Gastrocnemius medialis (tissue), 4 donors: ENCODE measurements around the gene PTK7. TPM values are rescaled to one million over a fixed set of nuclear protein-coding genes. Genes with fewer than 3 reads are reported as not detected.

Experiments used
- ATAC-seq, 2 donors: fragments of 150-250 bp; one replicate each; pipeline ENCODE4 v1.9.1; 2016
- DNase-seq, 2 donors: peaks; one replicate each; pipeline ENCODE4 v3.0.0-alpha.2; 2019
- H3K27ac ChIP-seq, 4 donors: fragments of 200-600 bp; sonication (generic); 1 replicate in 1 of 4; 2 replicates in 3 of 4; pipeline ENCODE4 v1.5.1; 2016 to 2018; ENCODE audit warnings: mild to moderate bottlenecking in 2 of 4, moderate library complexity in 1 of 4
- H3K27me3 ChIP-seq, 3 donors: fragments of 200-600 bp; sonication (generic) in 2 of 3; 1 replicate in 1 of 3; 2 replicates in 2 of 3; pipeline versions ENCODE4 v1.5.1 to v1.6.0; 2016 to 2019; ENCODE audit warnings: mild to moderate bottlenecking in 1 of 3, moderate library complexity in 1 of 3
- H3K36me3 ChIP-seq, 2 donors: fragments of 200-600 bp; sonication (generic) in 1 of 2; one replicate each; pipeline ENCODE4 v1.5.1; 2017 to 2018
- H3K4me1 ChIP-seq, 2 donors: fragments of 200-600 bp; sonication (generic) in 1 of 2; one replicate each; pipeline ENCODE4 v1.5.1; 2016 to 2017; ENCODE audit warnings: mild to moderate bottlenecking in 2 of 2
- H3K4me3 ChIP-seq, 4 donors: fragments of 200-600 bp; sonication (generic) in 3 of 4; 1 replicate in 1 of 4; 2 replicates in 3 of 4; pipeline ENCODE4 v1.5.1; 2016 to 2019; ENCODE audit warnings: mild to moderate bottlenecking in 2 of 4
- H3K9me3 ChIP-seq, 3 donors: fragments of 200-600 bp; sonication (generic) in 2 of 3; 1 replicate in 1 of 3; 2 replicates in 2 of 3; pipeline ENCODE4 v1.5.1; 2016 to 2019
- POLR2A ChIP-seq, 2 donors: fragments of 450-650 bp; IDR thresholded peaks; one replicate each; pipeline ENCODE4 v1.6.1; 2017; ENCODE audit warnings: antibody characterized with exemption in 2 of 2, mild to moderate bottlenecking in 2 of 2, moderate library complexity in 2 of 2
- in situ Hi-C, 4 donors: fragments of 200-750 bp; cut with MboI; loops; one replicate each; pipeline versions ENCODE4 v1.15.0 to v1.8.0; 2017; ENCODE audit warnings: low sequenced_read_pairs in 4 of 4
- intact Hi-C: fragments of 100-400 bp; cut with DNase I; formaldehyde crosslinking; loops from one replicate; pipeline ENCODE4 v1.15.1; 2023; ENCODE audit warnings: low total_unique reads
- total RNA-seq, 4 donors: library from RNA; depleted of rRNA; stranded (reverse); fragments of >200 nt; gene quantifications; one replicate each; pipeline versions ENCODE4 v1.1.0 to v1.2.3, GENCODE V29; 2016
- TF ChIP-seq, protein P1 (sequence below), 5 experiments: fragments of 450-650 bp in 3 of 5; fragments of 200-600 bp in 2 of 5; sonication (generic) in 2 of 5; IDR thresholded peaks in 4 of 5; conservative IDR thresholded peaks in 1 of 5; 1 replicate in 4 of 5; 2 replicates in 1 of 5; pipeline ENCODE4 v1.5.1; 2016 to 2019; ENCODE audit warnings: antibody characterized with exemption in 5 of 5, mild to moderate bottlenecking in 3 of 5, moderate library complexity in 3 of 5

The PTK7 gene
- total RNA-seq, 4 donors from 2014 or later, result 0.15 to 0.64 (median 0.24) TPM

DNA sequence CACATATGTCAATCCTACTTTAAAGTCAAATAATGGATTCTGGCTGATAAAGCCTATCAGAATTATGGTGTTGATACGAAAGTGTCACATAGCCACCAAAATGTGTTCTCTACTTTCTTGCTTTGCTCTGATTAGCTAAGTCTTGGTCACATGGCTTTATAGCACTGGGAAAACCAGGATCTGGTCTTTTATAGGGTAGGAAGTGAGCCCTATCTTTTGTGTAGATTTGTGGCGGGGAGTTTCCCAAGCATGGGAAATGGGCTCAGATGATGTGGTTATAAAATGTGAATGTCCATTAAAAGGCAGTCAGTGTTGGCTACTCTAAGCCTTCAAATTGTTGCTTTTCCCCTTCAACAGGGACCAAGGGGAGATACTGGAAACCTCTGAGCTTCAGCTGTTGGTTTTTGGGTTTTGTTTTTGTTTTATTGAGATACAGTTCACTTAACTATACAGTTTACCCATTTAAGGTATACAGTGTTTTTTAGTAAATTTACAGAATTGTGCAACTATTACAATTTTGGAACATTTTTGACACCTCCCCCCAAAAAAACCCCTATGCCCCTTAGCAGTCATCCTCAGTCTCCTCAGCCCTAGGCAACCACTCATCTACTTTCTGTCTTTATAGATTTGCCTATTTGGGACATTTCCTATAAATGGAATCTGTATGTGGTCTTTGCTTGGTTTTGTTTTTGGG is 42.5 kb upstream of the PTK7 start:
- intact Hi-C loops (loop anchor here (2.0 kb wide), 1 partner anchor 19 kb away; the partner anchor contains the start of gene KLHDC3), in situ Hi-C loops (no loop called here)
- ATAC-seq (no peak), DNase-seq (no peak)
- Histone ChIP-seq H3K4me1 (peaks cover 26 to 28% of the 10 kb centered on the region in 2 donors), H3K9me3 (no peaks in the 10 kb centered on the region), H3K36me3 (peaks cover 0 to 44% of the 10 kb centered on the region in 2 donors), H3K27me3 (no peaks in the 10 kb centered on the region), H3K27ac (peak overlapping the region; percentile 42 to 94 (median 92)), H3K4me3 (no peak overlapping the region)
- TF ChIP-seq, protein P1, sequence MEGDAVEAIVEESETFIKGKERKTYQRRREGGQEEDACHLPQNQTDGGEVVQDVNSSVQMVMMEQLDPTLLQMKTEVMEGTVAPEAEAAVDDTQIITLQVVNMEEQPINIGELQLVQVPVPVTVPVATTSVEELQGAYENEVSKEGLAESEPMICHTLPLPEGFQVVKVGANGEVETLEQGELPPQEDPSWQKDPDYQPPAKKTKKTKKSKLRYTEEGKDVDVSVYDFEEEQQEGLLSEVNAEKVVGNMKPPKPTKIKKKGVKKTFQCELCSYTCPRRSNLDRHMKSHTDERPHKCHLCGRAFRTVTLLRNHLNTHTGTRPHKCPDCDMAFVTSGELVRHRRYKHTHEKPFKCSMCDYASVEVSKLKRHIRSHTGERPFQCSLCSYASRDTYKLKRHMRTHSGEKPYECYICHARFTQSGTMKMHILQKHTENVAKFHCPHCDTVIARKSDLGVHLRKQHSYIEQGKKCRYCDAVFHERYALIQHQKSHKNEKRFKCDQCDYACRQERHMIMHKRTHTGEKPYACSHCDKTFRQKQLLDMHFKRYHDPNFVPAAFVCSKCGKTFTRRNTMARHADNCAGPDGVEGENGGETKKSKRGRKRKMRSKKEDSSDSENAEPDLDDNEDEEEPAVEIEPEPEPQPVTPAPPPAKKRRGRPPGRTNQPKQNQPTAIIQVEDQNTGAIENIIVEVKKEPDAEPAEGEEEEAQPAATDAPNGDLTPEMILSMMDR (IDR thresholded peaks at IDR 0.05 in 4 of 5, conservative IDR thresholded peaks at IDR 0.05 in 1 of 5), result no peak
- TF ChIP-seq POLR2A (IDR thresholded peaks at IDR 0.05), result no peak

DNA sequence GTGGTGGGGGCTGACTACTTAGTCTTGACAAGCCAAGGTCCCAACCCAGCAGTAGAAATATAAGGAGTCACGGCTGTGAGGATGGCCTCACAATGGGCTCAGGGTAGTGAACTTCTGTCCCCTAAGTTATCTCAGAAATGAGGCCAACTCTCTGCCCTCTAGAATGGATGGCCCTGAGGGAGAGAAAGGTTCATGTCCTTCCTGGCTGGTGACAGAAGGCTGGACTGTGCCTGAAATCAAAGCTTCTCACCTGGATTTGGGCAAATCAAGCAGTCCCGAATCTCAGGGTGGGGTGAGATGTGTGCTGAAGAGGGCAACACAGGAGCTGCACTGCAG is 42.0 kb upstream of the PTK7 start:
- H3K4me1 ChIP-seq, result peaks cover 26 to 30% of the 10 kb centered on the region in 2 donors
- no peak overlapping the region for H3K4me3 ChIP-seq
- H3K27me3 ChIP-seq, result no peaks in the 10 kb centered on the region
- no peaks in the 10 kb centered on the region for H3K9me3 ChIP-seq
- H3K36me3 ChIP-seq, result peaks cover 0 to 44% of the 10 kb centered on the region in 2 donors
- in situ Hi-C loops (no loop called here), intact Hi-C loops (loop anchor here (2.0 kb wide), 1 partner anchor 19 kb away; the partner anchor contains the start of gene KLHDC3)
- DNase-seq (no peak), ATAC-seq (no peak)
- peak overlapping the region; percentile 42 to 94 (median 92) for H3K27ac ChIP-seq
- TF ChIP-seq POLR2A (IDR thresholded peaks at IDR 0.05), result no peak
- TF ChIP-seq, protein P1 (IDR thresholded peaks at IDR 0.05 in 4 of 5, conservative IDR thresholded peaks at IDR 0.05 in 1 of 5), result no peak

DNA sequence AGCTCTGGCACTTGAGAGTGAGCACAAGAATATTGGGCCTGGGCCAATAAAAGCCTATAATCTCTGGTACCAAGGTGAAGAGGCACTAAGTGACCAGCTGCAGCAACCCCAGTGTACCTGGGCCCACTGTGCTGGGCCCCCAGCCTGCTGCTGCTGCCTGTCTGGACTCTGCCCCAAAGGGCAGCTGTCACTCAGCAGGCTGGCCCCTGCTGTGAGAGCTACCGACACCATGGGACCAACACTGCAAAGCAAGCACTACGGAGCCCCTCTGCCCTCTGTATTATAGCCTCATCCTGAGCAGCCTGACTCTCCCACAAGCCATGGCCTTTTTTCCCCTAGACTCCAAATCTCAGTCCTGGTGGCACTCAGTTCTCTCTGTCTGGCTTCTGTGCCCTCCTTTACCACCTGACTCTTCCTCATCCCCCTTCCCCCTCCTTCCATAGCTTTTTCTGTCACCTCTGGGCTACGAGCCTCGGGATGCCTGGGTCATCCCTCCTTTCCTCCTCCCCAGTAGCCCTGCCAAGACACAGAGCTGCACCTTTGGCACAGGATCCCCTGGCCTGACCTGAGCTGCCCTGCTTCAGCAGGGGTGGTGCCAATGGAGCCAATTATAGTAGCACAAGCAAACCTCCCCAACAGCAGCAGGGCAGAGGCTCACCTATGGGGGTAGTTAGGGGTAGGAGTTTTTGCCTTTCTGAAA is 40.5 kb upstream of the PTK7 start:
- H3K27me3 ChIP-seq, result no peaks in the 10 kb centered on the region
- intact Hi-C loops (loop anchor here (1.0 to 2.0 kb wide), 2 partner anchors 18 to 21 kb away; partner anchors contain the start of genes CUL7 and KLHDC3), in situ Hi-C loops (no loop called here)
- H3K4me1 ChIP-seq, result peaks cover 26 to 33% of the 10 kb centered on the region in 2 donors
- no peaks in the 10 kb centered on the region for H3K9me3 ChIP-seq
- DNase-seq (peak; percentile 87 to 97), ATAC-seq (peak; percentile 94 to 98)
- peak overlapping the region; percentile 82 to 94 (median 92) for H3K27ac ChIP-seq
- no peak overlapping the region for H3K4me3 ChIP-seq
- TF ChIP-seq, protein P1 (IDR thresholded peaks at IDR 0.05 in 4 of 5, conservative IDR thresholded peaks at IDR 0.05 in 1 of 5), result peak in 2 of 5 experiments; percentile 12 to 20
- TF ChIP-seq POLR2A (IDR thresholded peaks at IDR 0.05), result no peak
- peaks cover 0 to 36% of the 10 kb centered on the region in 2 donors for H3K36me3 ChIP-seq

DNA sequence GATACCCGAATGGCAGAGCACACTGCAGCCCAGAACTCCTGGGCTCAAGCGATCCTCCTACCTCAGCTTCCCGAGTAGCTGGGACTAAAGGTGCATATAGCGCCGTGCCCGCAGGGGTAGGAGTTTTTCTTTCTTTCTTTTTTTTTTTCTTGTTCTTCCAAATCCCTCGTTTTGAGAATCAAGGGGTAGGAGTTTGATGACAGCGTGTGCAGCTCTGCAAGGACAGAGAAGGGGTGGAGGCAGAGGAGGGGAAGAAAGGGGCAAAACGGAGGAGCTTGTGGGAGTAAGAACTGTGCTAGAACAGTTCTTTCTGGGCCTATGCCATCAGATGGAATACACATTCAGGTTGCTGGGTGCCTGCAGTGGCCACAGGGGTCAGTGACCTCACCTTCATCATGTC is 39.4 kb upstream of the PTK7 start:
- Histone ChIP-seq H3K27ac (peak overlapping the region; percentile 82 to 94 (median 92)), H3K9me3 (no peaks in the 10 kb centered on the region)
- intact Hi-C loops, result loop anchor here (1.0 kb wide), 1 partner anchor 17 kb away; the partner anchor contains the start of gene CUL7

More for the DNA sequence above, 39.4 kb upstream of the PTK7 start:
- ATAC-seq (no peak), DNase-seq (no peak)
- Histone ChIP-seq H3K27me3 (no peaks in the 10 kb centered on the region), H3K4me1 (peaks cover 26 to 33% of the 10 kb centered on the region in 2 donors), H3K4me3 (no peak overlapping the region), H3K36me3 (peaks cover 0 to 26% of the 10 kb centered on the region in 2 donors)
- in situ Hi-C loops, result no loop called here
- no peak for TF ChIP-seq POLR2A (IDR thresholded peaks at IDR 0.05)
- TF ChIP-seq, protein P1 (IDR thresholded peaks at IDR 0.05 in 4 of 5, conservative IDR thresholded peaks at IDR 0.05 in 1 of 5), result no peak
